ENCODE data around the gene DDX31. TPM values are rescaled to one million over a fixed set of nuclear protein-coding genes. Genes with fewer than 3 reads are reported as not detected.

Gene DDX31
- total RNA-seq, 1 experiment from 2014 or later = 28.4 TPM

DNA sequence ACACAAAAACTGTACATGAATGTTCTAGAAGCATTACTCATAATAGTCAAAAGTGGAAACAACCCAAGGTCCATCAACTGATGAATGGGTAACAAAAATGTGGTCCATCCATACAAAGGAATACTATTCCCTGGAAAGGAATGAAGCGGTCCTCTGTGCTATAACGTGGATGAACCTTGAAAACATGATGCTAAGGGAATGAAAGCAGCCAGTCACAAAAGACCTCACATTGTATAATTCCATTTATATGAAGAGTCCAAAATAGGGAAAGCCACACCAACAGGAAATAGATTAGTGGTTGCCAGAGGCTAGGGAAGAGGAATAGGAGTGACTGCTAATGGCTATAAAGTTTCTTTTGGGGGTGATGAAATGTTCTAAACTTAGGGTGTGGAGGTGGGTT is 110.1 kb downstream of the DDX31 start:
- no peak overlapping the region for H3K9ac ChIP-seq (ENCODE audit: extremely low read depth, insufficient read length, low read length)
- H3K4me1 Mint-ChIP-seq = peaks cover 13 to 40% of the 10 kb centered on the region in 2 experiments
- no peak overlapping the region for H3K4me2 ChIP-seq (ENCODE audit: insufficient read depth, insufficient read length, low read length)
- no peak overlapping the region for H2AK5ac ChIP-seq (ENCODE audit: insufficient read length, low read length)
- no peak overlapping the region for H4K91ac ChIP-seq (ENCODE audit: insufficient read length, low read depth, low read length)
- no peaks in the 10 kb centered on the region for H4K20me1 ChIP-seq (ENCODE audit: control insufficient read depth, insufficient read depth, insufficient read length)
- no peaks in the 10 kb centered on the region; the same call in 1 of the 2 replicates for H3K4me1 ChIP-seq (ENCODE audit: insufficient read depth, low read length)
- no peak overlapping the region for H3K56ac ChIP-seq (ENCODE audit: insufficient read length, low read depth, low read length)
- peaks cover 19% of the 10 kb centered on the region for H3K27me3 Mint-ChIP-seq (ENCODE audit: low read depth)
- WGBS (ENCODE audit: extremely low coverage, insufficient read length, low lambda C conversion rate) = no CpG with 5 or more reads among the region's 2 CpGs
- TF ChIP-seq, protein P1, sequence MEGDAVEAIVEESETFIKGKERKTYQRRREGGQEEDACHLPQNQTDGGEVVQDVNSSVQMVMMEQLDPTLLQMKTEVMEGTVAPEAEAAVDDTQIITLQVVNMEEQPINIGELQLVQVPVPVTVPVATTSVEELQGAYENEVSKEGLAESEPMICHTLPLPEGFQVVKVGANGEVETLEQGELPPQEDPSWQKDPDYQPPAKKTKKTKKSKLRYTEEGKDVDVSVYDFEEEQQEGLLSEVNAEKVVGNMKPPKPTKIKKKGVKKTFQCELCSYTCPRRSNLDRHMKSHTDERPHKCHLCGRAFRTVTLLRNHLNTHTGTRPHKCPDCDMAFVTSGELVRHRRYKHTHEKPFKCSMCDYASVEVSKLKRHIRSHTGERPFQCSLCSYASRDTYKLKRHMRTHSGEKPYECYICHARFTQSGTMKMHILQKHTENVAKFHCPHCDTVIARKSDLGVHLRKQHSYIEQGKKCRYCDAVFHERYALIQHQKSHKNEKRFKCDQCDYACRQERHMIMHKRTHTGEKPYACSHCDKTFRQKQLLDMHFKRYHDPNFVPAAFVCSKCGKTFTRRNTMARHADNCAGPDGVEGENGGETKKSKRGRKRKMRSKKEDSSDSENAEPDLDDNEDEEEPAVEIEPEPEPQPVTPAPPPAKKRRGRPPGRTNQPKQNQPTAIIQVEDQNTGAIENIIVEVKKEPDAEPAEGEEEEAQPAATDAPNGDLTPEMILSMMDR (conservative IDR thresholded peaks at IDR 0.05) = no peak
- no peak overlapping the region for H3K4me3 Mint-ChIP-seq
- H3K18ac ChIP-seq (ENCODE audit: insufficient read length, low read depth, low read length) = no peak overlapping the region
- H2BK20ac ChIP-seq (ENCODE audit: low read depth, low read length, poor library complexity, severe bottlenecking) = no peak overlapping the region
- no peak overlapping the region for H4K5ac ChIP-seq (ENCODE audit: insufficient read length, low read depth, low read length)
- no peaks in the 10 kb centered on the region for H3K79me2 ChIP-seq (ENCODE audit: insufficient read depth, low read length)
- H4K8ac ChIP-seq (replicated peaks; ENCODE audit: insufficient read length, low read depth, low read length) = no peak overlapping the region
- no peaks in the 10 kb centered on the region for H3K23me2 ChIP-seq (ENCODE audit: insufficient read length, low read depth, low read length, poor library complexity, severe bottlenecking)
- no peaks in the 10 kb centered on the region for H3K27me3 ChIP-seq (ENCODE audit: insufficient read depth, low read length)
- no peak overlapping the region for H2AFZ ChIP-seq (ENCODE audit: low read length)
- peaks cover 9 to 10% of the 10 kb centered on the region in 2 experiments for H3K9me3 Mint-ChIP-seq
- no peak overlapping the region for H3K4ac ChIP-seq (ENCODE audit: low read depth, low read length)
- no peak overlapping the region for H3K27ac Mint-ChIP-seq
- H2BK5ac ChIP-seq (ENCODE audit: insufficient read length, low read length) = no peak overlapping the region
- H2BK12ac ChIP-seq (ENCODE audit: insufficient read length, low read depth, low read length) = no peak overlapping the region
- no peaks in the 10 kb centered on the region for H3K79me1 ChIP-seq (ENCODE audit: insufficient read depth, low read depth, low read length, poor library complexity, severe bottlenecking)
- no peak overlapping the region for H2BK120ac ChIP-seq (ENCODE audit: low read depth, low read length, poor library complexity, severe bottlenecking)
- peaks cover 0 to 8% (median 5%) of the 10 kb centered on the region in 3 experiments; a peak in 6 of 7 replicates for H3K36me3 Mint-ChIP-seq (ENCODE audit: insufficient read depth in 1 of 3, low read depth in 3 of 3)
- H3K9me3 ChIP-seq (ENCODE audit: control insufficient read depth, low read depth, low read length) = no peaks in the 10 kb centered on the region
- H2BK15ac ChIP-seq (ENCODE audit: low read depth, low read length) = no peak overlapping the region
- no peak overlapping the region for H3T11ph ChIP-seq (ENCODE audit: low read length)
- H3K27ac ChIP-seq (ENCODE audit: insufficient read length, low read depth, low read length) = no peak overlapping the region
- H3K23ac ChIP-seq (ENCODE audit: insufficient read length, low read depth, low read length) = no peak overlapping the region
- no peak for DNase-seq
- H3K14ac ChIP-seq (ENCODE audit: insufficient read depth, low read length) = no peak overlapping the region
